Suppressor macrophage (primary cell): Measurements from ENCODE around the gene CYB561D2.

Experiments used
- DNase-seq, 4 experiments: peaks; one replicate each; pipeline ENCODE4 v3.0.0-alpha.2; 2020 to 2022

CYB561D2 gene

DNA sequence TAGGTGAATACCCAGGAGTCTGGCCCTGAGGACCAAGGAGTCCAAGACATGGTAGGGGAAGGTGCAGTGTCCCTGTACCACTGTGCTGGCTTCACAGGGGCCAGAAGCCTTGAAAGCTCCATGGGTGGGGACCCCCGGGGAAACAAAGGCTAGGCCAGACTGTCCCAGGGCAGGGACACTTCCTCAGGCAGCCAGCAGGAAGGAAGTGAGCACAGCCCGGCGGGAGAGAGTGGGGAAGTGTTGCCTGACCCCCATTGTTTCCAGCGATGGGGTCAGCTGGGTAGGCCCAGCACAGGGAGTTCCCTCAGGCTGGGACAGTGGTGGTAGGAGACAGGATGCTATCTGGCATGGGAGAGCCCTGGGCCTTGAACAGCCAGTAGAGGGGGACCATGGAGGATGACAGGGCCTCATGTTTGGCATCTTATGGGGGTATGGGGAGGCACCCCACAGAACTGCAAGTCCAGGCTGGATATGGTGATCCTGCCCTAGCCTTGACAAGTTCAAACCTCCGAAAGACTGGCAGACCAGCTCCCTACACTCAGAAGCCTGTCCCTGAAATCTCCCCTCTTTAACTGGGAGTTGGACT lies 27.0 kb upstream of the CYB561D2 start:
- peak; percentile 24 to 58 (median 50) for DNase-seq

DNA sequence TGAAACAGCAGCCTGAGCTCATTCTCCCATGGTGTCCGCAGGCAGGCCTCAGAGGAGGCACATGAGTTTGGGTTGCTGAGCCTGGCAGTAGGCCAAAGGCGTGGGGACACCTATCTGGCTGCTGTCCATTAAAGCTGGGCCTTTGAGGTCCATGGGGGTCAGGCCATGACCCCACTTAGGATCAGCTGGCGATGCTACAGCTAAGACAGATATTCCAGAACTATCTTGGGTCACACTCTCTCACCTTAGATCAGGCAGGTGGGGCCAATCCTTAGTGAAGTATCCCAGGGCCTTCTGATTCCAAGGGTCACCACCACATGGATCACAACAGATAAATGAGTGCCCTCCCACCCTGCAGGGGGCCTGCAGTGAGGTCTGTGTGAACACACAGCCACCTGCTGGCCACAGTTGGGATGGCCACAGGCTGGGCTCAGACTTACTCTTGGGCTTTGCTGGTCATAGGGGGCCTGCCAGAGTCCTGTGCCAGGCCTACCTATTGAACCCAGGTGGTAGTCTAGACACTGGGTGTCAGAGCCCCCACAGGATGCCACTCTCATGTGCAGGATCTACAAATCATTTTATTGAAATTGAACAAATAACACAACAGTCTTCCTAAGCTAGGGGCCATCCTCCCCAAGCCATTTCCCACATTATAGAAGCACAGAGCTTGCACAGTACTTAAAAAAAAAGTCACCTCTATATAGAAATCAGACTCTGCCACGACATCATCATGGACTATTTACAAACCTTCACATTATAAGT lies 26.1 kb upstream of the CYB561D2 start:
- DNase-seq: peak; percentile 72 to 82 (median 73)

DNA sequence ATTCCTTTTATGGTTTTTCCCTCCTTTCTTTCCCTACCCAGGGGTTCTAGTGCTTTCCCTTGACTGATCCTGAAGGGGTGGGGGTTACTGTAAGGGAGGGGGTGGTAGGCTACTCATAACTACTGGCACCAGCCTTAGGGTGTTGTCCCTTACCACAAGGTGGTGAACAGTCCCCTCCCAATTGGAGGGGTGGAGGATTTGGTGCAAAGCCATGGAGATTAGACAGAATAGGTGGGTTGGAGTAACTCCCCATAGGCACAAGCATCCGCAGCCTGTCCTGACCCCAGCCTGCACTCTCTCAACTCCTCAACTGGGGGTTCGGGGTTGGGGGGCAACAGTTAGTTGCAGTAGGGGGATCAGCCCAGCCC lies 25.6 kb upstream of the CYB561D2 start:
- DNase-seq: no peak

DNA sequence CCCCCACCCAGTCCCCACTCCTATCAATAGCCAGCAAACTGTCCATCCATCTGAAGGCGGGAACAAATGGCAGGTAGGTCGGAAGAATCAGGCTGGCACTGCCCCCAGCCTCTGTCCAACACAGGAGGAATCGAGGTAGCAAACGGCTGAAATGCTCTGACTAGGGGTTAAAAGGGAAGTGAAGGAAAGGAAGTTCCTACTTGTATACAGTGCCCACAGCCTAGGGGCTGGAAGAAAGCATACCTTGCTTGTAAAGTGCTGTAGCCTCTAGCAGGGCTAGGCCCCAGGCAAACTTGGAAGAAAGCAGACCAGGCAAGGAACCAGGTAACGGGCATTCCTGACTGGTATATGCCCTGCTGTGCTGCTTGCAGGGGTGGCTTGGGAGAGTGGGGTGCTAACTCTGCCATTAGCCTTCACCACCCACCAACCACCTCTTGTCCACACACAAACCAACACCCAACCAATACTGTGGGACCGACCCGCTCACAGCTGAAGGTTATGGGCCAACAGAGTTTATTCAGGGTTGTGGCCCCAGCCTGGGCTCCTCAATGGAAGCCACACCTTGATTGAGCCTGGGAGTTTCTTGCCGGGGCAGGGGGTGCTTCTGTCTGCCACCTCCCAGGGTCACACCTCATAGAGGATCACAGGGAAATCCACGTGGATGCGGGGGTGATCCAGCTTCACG lies 25.0 kb upstream of the CYB561D2 start:
- no peak for DNase-seq

DNA sequence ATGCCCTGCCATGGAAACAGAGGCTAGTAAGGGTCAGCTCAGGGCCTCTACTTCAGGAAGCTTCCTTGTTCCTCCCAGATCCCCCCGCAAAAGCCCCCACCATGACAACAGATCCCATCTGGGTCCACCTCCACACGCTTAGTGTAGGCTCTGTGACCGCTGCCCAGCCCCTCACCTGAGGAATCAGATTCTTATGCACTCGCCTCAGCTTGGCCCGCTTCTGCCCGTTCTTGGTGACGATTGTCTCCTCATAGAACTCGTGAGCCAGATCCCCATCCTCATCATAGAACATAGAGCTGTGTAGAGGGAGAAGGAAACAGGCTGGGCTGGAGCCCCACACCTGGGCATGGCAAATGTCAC lies 24.5 kb upstream of the CYB561D2 start:
- no peak for DNase-seq

DNA sequence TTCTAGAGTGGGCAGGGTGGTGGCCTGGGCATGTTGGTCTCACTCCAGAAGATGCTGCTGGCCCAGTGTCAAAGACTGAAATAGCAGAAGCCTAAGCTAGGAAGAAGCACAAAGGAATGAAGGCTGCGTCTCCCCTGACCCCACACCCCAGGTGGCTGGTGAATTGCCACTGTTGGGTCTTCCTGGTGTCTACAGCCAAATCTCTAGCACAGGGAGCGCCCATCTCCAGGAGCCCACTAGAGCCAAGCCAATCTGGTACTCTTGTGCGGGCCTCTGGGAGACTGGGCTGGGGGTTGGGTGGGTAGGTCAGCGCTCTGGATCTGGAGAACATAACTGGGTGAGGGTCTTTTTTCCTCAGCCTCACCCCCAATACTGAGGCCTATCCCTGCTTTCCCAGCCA lies 23.5 kb upstream of the CYB561D2 start:
- no peak for DNase-seq

DNA sequence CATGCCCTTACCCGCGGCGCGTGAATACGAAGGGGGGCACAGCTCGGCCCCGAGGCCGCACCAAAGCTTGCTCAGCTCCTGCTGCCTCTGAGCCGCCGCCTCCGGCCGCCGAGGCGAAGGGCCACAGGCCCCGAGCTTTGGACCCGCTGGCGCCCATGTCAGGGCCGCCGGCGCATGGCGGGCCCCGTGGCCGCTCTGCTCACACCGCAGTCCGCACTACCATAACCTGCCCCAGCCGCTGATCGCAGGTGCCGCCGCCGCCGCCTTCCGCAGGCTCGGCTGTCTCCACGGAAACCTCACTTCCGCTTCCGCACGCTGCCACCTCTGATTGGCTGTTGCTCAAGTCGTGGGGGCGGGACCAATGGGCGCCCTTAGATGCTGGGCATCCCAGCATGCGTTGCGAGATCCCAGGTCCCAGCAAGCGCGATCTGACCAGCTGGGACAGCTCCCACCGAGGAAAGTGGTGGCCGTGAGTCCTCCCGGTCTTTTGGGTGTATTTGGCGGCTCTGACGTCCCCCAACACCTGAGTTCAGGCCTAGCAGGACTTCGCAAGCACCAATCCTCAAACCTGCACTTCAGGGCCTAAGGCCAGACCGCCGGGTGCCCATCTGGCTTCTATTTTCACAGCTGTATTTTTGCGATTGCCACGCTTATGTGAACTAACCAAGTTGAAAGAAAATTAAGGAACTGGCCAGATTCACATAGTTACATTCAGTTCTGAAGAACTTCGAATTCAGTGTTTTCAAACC lies 22.5 kb upstream of the CYB561D2 start, which contains the start of gene TUSC2:
Gene TUSC2, minus strand, starts transcription at position 281 of the 749 bp plus-strand sequence. Its CDS starts 124 bp downstream, at position 157.
- peak; percentile 97 to 99 (median 98) for DNase-seq

DNA sequence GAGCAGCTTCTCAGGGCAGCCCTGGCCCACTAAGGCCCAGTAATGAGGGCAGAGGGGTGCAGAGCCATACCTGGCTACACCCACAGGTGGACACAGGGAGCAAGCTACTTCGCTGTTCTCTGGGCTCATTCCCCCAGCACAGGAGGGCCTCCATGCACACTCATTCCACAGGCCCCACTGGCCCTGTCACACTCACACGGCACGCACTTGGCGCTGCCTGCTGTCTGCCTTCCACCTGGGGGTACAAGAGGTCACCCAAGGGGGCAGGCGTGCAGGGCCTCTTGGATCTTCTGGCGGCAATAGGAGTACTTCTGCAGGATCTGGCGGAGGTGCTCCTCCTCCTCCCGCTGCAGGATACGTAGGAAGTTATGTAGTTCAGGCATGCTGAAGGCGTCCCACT lies 20.3 kb upstream of the CYB561D2 start:
- DNase-seq: no peak

DNA sequence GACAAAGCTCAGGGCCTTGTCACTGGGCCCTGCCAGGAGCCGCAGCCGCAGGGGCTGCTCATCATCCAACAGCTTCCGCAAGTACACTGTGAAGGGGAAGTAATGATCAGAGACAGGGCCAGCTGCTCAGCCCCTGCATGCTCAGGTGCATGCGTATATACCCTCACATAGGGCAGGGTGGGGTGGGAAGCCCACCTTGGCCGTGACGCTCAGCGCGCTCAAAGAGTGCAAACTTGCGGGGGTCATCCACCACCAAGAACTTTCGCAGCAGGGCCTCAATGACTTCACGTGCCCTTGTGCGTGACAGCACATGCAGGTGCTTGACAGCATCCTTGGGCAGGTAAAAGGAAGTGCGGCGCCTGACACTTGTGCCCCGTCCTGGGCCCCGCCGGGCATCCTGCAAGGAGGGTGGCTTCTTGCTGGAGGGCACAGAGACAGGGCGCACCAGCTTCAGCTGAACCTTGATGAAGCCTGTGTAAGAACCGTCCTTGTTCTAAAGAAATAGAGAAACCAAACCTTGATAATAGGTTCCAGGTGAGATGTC lies 19.2 kb upstream of the CYB561D2 start:
- DNase-seq: no peak

DNA sequence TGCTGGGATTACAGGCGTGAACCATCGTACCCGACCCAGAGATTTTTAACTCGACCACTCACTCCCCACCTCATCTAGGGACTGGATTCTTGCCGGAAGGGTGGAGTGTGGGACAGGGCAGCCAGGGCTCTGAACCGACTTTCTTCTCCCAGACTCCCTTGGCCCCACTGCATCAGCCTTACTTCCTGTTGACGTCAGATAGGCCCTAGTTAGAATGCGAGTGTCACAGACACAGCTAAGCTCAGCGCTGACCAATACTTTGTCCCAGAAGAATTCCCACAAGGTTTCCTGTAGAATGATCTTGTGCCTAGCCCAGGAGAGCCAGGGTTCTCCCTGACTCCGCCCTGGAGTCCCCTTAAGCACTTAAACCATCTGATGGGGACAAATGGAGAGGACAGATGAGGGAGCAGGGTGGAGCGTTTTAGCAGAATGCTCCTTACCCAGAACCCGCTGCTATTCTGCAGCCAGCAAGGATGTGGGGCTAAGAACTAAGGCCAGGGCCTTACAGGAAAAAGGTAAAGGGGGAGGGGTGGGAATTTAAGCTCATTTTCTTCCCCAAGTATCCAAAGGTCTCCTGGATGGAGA lies 16.8 kb upstream of the CYB561D2 start:
- no peak for DNase-seq

DNA sequence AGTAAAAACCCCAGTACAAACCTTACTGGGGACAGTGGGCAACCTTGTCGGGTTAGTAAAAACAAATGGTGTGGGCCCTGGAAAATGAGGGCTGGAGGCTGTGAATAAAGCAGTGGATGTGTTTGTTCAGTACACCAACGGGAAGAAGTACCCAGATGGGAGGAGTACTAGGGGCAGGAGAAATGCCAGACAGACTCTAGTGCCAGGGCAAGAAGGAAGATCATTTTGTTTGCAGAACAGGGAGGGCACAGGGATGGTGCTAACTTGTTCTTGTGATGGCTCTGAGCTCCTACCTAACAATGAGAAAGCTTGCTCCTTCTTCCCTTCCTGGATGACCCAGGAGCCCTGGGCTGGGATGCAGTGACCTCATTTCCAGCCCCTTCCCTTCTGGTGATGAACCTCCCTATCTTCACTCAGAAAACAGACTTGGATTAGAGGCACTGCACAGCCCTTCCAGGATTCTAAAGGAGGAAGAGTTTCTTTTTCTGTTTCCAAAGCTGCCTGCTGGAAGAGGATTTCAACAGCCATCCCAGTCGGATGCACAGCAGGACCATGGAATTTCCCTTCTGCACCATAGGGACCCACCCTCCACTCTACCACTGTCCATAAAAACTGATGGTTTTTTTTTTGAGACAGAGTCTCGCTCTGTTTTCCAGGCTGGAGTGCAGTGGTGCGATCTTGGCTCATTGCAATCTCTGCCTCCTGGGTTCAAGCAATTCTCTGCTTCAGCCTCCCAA lies 16.2 kb upstream of the CYB561D2 start:
- no peak for DNase-seq

DNA sequence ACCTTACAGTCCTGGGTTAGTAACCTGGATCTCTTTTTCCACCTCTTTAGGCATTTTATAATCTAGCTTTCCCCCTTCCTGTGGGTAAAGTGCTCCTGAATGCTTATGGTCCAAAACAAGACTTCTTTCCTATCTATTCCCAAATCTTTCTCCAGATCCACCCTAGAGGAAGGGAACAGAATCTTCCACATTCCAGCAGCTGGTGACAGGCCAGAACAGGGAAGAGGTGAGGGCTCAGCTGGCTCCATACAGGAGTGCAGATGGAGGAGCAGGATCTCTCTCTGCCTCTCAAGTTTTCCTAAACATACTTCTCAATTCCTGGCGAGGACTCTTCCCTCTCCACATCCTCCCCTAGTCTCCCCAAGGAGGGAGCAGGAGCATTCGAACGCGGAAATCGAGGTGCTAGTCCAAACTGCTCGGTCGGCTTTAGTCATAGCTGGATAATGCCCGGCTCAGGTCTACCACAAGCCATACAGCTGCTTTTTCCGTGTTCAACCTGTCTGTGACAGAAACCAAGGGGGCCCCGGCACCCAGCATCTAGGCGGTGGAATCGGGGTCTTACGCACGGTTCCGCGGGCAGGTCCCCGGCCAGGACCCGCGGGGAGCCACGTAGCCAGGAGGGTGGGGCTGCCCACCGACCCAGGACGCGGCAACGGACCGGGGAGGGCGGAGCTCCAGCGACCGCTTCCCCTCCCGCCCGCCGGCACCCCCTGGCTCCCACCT lies 14.0 kb upstream of the CYB561D2 start:
- DNase-seq: no peak

DNA sequence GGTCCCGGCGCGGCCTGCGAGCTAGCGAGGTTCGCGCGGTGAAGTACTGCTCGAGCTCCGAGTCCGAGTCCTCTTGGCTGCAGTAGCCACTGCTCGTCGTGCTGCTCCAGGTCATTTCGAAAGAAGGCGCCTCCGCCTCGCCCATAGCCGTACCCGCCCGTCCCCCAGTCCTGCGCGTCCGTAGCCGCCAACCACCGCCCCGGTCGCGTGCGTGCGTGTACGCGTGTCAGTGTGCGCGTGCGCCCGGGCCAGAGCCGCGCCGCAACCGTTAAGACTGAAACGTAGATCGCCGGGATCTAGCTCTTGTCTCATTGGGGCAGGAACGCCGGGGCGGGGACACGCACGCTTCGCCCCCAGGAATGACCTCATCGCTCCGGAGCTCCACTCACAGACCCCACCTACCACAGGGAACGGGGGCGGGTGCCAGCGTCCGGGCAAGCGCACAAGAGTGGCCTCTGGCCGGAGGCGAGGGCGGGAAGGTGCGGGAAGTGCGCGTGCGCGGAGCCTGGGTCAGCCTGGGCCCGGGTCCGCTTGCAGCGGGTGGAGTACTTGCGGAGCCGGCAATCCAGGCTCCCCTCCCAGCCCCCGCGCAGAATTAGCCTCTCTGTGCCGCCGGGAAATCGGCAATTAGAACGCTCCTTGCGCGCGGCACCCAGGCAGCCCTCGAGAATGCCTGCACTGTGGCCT lies 13.3 kb upstream of the CYB561D2 start:
- peak; percentile 99 to 100 (median 100) for DNase-seq

DNA sequence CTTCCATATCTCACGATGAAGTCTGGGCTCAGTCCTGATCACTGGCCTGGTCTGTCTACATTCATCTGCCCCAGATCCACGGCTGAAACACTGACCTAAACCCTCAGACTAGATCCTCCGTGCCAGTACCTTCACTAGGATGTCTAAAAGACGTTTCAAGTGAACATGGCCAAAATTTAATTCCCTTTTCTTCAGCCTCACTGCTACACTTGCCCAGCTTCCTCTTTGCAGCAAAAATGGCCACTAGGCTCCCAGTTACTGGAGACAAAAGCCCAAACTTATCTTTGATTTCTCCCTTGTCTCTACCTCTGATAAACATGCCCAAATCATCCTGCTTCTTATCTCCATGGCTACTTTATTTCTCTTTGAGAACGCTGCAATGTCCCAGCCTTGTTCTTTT lies 11.7 kb upstream of the CYB561D2 start:
- DNase-seq: peak; percentile 59 to 80 (median 70)

DNA sequence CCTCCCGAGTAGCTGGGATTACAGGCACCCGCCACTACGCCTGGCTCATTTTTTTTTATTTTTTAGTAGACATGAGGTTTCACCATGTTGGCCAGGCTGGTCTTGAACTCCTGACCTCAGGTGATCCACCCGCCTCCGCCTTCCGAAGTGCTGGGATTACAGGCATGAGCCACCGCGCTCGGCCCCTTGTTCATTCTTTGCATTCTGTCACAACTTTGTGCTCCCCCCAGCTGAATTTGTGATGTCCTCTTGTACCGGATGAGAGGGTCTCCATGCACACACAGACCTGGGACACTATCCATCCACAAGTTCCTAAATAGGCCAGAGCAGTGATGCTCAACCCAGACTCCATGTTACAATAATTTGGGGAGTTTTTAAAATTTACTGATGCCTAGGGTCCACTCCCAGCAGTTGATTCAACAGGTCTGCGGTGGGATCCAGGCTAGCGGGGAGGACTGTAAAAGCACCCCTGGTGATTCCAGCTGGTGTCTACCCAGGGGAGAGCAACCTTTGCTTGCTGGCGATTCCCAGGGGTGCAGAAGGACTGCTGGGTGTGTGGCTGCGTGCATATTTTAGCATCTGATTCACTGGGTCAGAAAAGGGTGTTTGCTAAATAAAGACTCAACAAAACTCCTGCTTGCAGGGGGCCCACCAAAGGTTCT lies 11.0 kb upstream of the CYB561D2 start:
- no peak for DNase-seq

DNA sequence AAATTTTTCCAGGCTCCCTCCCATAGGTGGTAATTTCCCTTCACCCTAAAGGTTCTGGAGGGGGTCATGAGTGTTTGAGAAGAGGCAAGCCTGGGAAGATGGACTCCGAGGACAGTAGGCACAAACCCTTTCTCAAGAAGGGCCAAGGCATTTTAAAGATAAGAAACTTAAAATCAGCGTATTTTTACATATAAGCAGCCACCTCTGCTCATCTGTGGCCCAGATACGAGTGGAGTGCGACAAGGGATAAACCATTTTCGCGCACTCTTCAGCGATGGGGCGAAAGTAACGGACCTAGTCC lies 10.6 kb upstream of the CYB561D2 start:
- DNase-seq: no peak

DNA sequence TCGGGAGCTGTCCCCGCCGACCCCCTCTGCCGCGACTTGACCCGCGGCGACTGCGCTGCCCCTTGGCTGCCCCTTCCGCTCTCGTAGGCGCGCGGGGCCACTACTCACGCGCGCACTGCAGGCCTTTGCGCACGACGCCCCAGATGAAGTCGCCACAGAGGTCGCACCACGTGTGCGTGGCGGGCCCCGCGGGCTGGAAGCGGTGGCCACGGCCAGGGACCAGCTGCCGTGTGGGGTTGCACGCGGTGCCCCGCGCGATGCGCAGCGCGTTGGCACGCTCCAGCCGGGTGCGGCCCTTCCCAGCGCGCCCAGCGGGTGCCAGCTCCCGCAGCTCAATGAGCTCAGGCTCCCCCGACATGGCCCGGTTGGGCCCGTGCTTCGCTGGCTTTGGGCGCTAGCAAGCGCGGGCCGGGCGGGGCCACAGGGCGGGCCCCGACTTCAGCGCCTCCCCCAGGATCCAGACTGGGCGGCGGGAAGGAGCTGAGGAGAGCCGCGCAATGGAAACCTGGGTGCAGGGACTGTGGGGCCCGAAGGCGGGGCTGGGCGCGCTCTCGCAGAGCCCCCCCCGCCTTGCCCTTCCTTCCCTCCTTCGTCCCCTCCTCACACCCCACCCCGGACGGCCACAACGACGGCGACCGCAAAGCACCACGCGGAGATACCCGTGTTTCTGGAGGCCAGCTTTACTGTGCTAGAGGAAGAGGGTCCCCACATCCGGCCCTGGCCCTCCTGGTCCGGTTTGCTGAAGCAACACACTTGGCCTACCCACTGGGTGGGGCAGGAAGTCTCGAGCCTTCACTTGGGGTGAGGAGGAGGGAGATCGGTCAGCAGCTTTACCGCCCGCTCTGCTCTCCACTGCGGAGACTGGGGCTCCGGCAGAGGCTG lies 10.0 kb upstream of the CYB561D2 start, which contains the start of gene RASSF1:
Gene RASSF1, minus strand, starts transcription at position 389 of the 882 bp plus-strand sequence. Its CDS starts 31 bp downstream, at position 358.
- DNase-seq: peak; percentile 85 to 94 (median 90)

DNA sequence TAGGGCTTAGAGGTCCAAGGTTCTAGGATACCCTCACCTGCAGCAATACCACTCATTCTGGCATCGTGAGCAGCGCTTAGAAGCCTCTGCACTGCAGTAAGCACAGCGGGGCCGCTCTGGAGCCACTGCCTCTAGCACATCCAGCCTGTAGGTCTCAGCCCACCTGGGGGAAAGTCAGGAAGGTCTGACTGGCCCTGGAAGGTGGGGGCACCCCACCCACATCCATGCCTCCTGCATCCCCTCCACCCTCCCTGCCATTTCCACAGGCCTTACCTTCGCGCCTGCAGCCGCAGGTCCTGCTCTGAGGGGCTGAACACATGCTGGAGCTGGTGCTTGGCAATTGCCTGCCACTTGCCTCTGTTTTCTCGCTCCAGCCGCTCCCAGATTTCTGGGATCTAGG lies 9.1 kb upstream of the CYB561D2 start:
- DNase-seq: no peak
